GM19452 (cell line): Measurements from ENCODE around the gene CACNA1D.

Source experiments
- ATAC-seq: cut with Tn5 transposase; IDR thresholded peaks from one replicate; pipeline ENCODE4 v1.9.1; 2021; ENCODE audit not compliant: unreplicated experiment

CACNA1D gene

GRCh38 chr3:53680028-53680427, 185.6 kb downstream of the CACNA1D start:
- ATAC-seq = no peak

GRCh38 chr3:53682807-53683206, 188.4 kb downstream of the CACNA1D start:
- no peak for ATAC-seq

GRCh38 chr3:53688066-53688465, 193.7 kb downstream of the CACNA1D start:
- no peak for ATAC-seq

- ATAC-seq = no peak
These were observed 194.6 kb downstream of the CACNA1D start for GRCh38 chr3:53688989-53689388.

GRCh38 chr3:53689681-53690080, 195.3 kb downstream of the CACNA1D start:
- ATAC-seq = no peak

GRCh38 chr3:53690521-53690920, 196.1 kb downstream of the CACNA1D start:
- no peak for ATAC-seq

- ATAC-seq = no peak
These were observed 196.9 kb downstream of the CACNA1D start for GRCh38 chr3:53691349-53691748.

GRCh38 chr3:53691885-53692284, 197.5 kb downstream of the CACNA1D start:
- ATAC-seq = no peak

GRCh38 chr3:53693451-53693850, 199.0 kb downstream of the CACNA1D start:
- ATAC-seq = no peak

GRCh38 chr3:53694046-53694445, 199.6 kb downstream of the CACNA1D start:
- no peak for ATAC-seq

GRCh38 chr3:53694666-53695323, 200.4 kb downstream of the CACNA1D start:
- no peak for ATAC-seq

GRCh38 chr3:53695324-53695690, 200.9 kb downstream of the CACNA1D start:
- no peak for ATAC-seq

GRCh38 chr3:53696401-53697172, 202.2 kb downstream of the CACNA1D start:
- no peak for ATAC-seq

GRCh38 chr3:53700441-53700840, 206.0 kb downstream of the CACNA1D start:
- no peak for ATAC-seq

GRCh38 chr3:53702776-53703530, 208.5 kb downstream of the CACNA1D start:
- no peak for ATAC-seq

- ATAC-seq = no peak
These were observed 209.4 kb downstream of the CACNA1D start for GRCh38 chr3:53703630-53704362.

- no peak for ATAC-seq
These were observed 209.9 kb downstream of the CACNA1D start for GRCh38 chr3:53704363-53704725.

GRCh38 chr3:53705024-53705745, 210.8 kb downstream of the CACNA1D start:
- no peak for ATAC-seq

GRCh38 chr3:53705774-53706173, 211.4 kb downstream of the CACNA1D start:
- no peak for ATAC-seq

GRCh38 chr3:53707222-53707621, 212.8 kb downstream of the CACNA1D start:
- no peak for ATAC-seq
